ENCODE data around the gene INTS14. TPM values are rescaled to one million over a fixed set of nuclear protein-coding genes. Genes with fewer than 3 reads are reported as not detected.

The INTS14 gene
- total and polyA plus RNA-seq, 9 of the 15 experiments (the other 6 are each of a cell fraction or from before 2014, with no cell fraction given) = 30.5 to 92.4 (median 46.5) TPM

DNA sequence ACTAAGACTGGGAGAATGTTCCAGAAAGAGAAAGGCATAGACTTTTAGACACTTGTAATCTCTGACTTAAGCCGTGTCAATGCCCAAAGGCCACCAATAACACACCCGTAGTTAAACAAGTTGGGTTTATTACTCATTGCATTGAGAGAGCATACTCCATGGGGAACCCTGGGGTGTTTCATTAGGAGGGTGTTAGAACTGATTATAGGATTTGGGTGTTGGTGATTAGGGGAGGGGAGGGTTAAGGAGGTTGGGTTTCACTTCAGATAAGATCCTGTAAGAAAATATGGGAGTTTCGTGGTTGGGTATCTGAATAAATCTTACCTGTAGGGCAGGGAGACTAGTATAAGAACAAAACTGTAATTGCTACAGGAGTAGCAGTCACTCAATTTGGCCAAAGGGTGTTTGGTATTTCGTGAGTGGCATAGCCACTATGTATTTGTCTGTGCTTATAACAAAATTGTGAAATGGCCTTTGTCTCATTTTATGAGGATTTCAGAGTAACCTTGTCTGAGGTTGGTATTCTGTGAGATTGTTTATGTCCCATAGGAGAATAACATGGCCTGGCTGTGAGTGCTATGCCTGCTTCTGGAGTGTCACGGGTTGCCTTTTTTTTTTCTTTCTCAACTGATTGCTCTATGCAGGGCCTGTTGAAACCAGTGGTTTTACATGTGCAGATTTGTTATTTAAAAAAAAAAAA, 77.7 kb downstream of the INTS14 start (continued):
- TF ChIP-seq ZNF274 (IDR thresholded peaks at IDR 0.05; ENCODE audit: borderline replicate concordance, low read depth, low read length) (no peak), KLF16 (IDR thresholded peaks at IDR 0.05) (no peak), PTBP1 (IDR thresholded peaks at IDR 0.05; ENCODE audit: low read depth, low read length) (no peak), TAL1 (IDR thresholded peaks at IDR 0.05) (peak; percentile 19; the same call in 1 of the 2 replicates), ZNF121 (CRISPR knock-in tag; conservative IDR thresholded peaks at IDR 0.05) (no peak), NCOA1 (IDR thresholded peaks at IDR 0.05; ENCODE audit: low read depth) (no peak), CBFA2T2 (conservative IDR thresholded peaks at IDR 0.05) (peak; percentile 32; the same call in 1 of the 2 replicates), DPF2 (IDR thresholded peaks at IDR 0.05) (0 out of 2 replicates have a peak, but pooled peaks have one; percentile 59), CLOCK (CRISPR knock-in tag; IDR thresholded peaks at IDR 0.05; ENCODE audit: borderline replicate concordance) (no peak), PRMT5 (CRISPR knock-in tag; IDR thresholded peaks at IDR 0.05) (no peak), CBX5 (IDR thresholded peaks at IDR 0.05; ENCODE audit: borderline replicate concordance, low read depth) (no peak), POLR2G (IDR thresholded peaks at IDR 0.05; ENCODE audit: low read depth, low read length) (no peak), CBFA2T3 (IDR thresholded peaks at IDR 0.05) (peak; percentile 49), CCNT2 (IDR thresholded peaks at IDR 0.05; ENCODE audit: borderline replicate concordance, extremely low read depth, insufficient read length, low read depth, low read length) (no peak), DIDO1 (tag; IDR thresholded peaks at IDR 0.05; ENCODE audit: low read depth) (no peak), KAT7 (CRISPR knock-in tag; IDR thresholded peaks at IDR 0.05; ENCODE audit: borderline replicate concordance) (no peak), NCOR1 (IDR thresholded peaks at IDR 0.05) (peak; percentile 12; the same call in 1 of the 2 replicates), MTA2 (IDR thresholded peaks at IDR 0.05; ENCODE audit: low read depth) (0 out of 2 replicates have a peak, but pooled peaks have one; percentile 7), PHF21A (IDR thresholded peaks at IDR 0.05; ENCODE audit: borderline replicate concordance, low read depth) (no peak), ZNF785 (CRISPR knock-in tag; IDR thresholded peaks at IDR 0.05) (no peak), NR2C1 (IDR thresholded peaks at IDR 0.05) (no peak), NR2C1 (tag; IDR thresholded peaks at IDR 0.05) (no peak)
- TF ChIP-seq, protein P1, sequence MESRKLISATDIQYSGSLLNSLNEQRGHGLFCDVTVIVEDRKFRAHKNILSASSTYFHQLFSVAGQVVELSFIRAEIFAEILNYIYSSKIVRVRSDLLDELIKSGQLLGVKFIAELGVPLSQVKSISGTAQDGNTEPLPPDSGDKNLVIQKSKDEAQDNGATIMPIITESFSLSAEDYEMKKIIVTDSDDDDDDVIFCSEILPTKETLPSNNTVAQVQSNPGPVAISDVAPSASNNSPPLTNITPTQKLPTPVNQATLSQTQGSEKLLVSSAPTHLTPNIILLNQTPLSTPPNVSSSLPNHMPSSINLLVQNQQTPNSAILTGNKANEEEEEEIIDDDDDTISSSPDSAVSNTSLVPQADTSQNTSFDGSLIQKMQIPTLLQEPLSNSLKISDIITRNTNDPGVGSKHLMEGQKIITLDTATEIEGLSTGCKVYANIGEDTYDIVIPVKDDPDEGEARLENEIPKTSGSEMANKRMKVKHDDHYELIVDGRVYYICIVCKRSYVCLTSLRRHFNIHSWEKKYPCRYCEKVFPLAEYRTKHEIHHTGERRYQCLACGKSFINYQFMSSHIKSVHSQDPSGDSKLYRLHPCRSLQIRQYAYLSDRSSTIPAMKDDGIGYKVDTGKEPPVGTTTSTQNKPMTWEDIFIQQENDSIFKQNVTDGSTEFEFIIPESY (CRISPR knock-in tag; IDR thresholded peaks at IDR 0.05) = no peak
- TF ChIP-seq, protein P2, sequence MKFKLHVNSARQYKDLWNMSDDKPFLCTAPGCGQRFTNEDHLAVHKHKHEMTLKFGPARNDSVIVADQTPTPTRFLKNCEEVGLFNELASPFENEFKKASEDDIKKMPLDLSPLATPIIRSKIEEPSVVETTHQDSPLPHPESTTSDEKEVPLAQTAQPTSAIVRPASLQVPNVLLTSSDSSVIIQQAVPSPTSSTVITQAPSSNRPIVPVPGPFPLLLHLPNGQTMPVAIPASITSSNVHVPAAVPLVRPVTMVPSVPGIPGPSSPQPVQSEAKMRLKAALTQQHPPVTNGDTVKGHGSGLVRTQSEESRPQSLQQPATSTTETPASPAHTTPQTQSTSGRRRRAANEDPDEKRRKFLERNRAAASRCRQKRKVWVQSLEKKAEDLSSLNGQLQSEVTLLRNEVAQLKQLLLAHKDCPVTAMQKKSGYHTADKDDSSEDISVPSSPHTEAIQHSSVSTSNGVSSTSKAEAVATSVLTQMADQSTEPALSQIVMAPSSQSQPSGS (CRISPR knock-in tag; IDR thresholded peaks at IDR 0.05) = no peak
- TF ChIP-seq, protein P3, sequence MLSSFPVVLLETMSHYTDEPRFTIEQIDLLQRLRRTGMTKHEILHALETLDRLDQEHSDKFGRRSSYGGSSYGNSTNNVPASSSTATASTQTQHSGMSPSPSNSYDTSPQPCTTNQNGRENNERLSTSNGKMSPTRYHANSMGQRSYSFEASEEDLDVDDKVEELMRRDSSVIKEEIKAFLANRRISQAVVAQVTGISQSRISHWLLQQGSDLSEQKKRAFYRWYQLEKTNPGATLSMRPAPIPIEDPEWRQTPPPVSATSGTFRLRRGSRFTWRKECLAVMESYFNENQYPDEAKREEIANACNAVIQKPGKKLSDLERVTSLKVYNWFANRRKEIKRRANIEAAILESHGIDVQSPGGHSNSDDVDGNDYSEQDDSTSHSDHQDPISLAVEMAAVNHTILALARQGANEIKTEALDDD (IDR thresholded peaks at IDR 0.05) = peak; percentile 78
